GM12878 (cell line): ENCODE data around the gene DIP2C. TPM values are rescaled to one million over a fixed set of nuclear protein-coding genes. Genes with fewer than 3 reads are reported as not detected.

Experiments
- ATAC-seq: fragments of 200-7000 bp; cut with Tn5 transposase; 3 replicates; pipeline ENCODE4 v1.9.1; 2020; ENCODE audit warnings: mild to moderate bottlenecking, moderate library complexity
- BruUV-seq: library from RNA; stranded (reverse); fragments of 400-500 nt; replicated peaks from 2 replicates; lab custom pipeline; 2021; lab: Mats Ljungman, UMichigan
- CTCF ChIA-PET: fragments of 300-600 bp; sonication (Branson Sonifier 250); formaldehyde crosslinking; extraction: SDS; loops from one replicate; lab custom pipeline; 2021; ENCODE audit warnings: inconsistent platforms; lab: Yijun Ruan, JAX
- POLR2A ChIA-PET: fragments of 350-600 bp; formaldehyde crosslinking; extraction: SDS; loops from one replicate; lab custom pipeline; 2021; ENCODE audit warnings: inconsistent platforms; lab: Charles Lee
- RAD21 ChIA-PET: fragments of 300-600 bp; sonication (Branson Sonifier 250); formaldehyde crosslinking; loops from one replicate; lab custom pipeline; 2023; ENCODE audit warnings: antibody characterized with exemption; ENCODE audit not compliant: unreplicated experiment; lab: Charles Lee
- SMC1A ChIA-PET: fragments of 300-600 bp; sonication (Branson Sonifier 250); formaldehyde crosslinking; loops from one replicate; lab custom pipeline; 2023; ENCODE audit not compliant: unreplicated experiment, uncharacterized antibody; lab: Charles Lee
- DNase-seq: peaks from one replicate; pipeline ENCODE4 v3.0.0-alpha.2; 2011; ENCODE audit warnings: low read depth, low spot score
- FAIRE-seq: peaks from 3 replicates; lab custom pipeline; 2011; peaks lifted over from hg19 to GRCh38; lab: Jason Lieb, UNC
- H2AFZ ChIP-seq: 2 replicates; pipeline ENCODE4 v1.6.0; 2011; ENCODE audit warnings: low read depth, low read length, control low read depth; ENCODE audit not compliant: control insufficient read depth
- H3K27ac ChIP-seq: 2 replicates; pipeline ENCODE4 v1.5.1; 2011; ENCODE audit warnings: control low read depth; ENCODE audit not compliant: control insufficient read depth, insufficient read depth
- H3K27me3 ChIP-seq, 2 experiments: replicated peaks in 1 of 2; 2 replicates each; pipeline versions ENCODE4 v1.6.0 to v1.6.1; 2011; ENCODE audit warnings: low read length in 1 of 2; ENCODE audit not compliant: control insufficient read depth in 2 of 2, insufficient read depth in 2 of 2
- H3K36me3 ChIP-seq, 2 experiments: 2 replicates each; pipeline ENCODE4 v1.5.1; 2011; ENCODE audit warnings: low read length in 1 of 2; ENCODE audit not compliant: control insufficient read depth in 2 of 2, insufficient read depth in 2 of 2
- H3K4me1 ChIP-seq: 2 replicates; pipeline ENCODE4 v1.6.1; 2011; ENCODE audit warnings: mild to moderate bottlenecking, low read length, moderate library complexity, mixed read lengths; ENCODE audit not compliant: control insufficient read depth, insufficient read depth
- H3K4me2 ChIP-seq: 2 replicates; pipeline ENCODE4 v1.6.0; 2011; ENCODE audit warnings: control low read depth; ENCODE audit not compliant: control insufficient read depth, insufficient read depth
- H3K4me3 ChIP-seq: fragments of 200-600 bp; sonication (generic); 2 replicates; pipeline ENCODE4 v1.5.1; 2016
- H3K79me2 ChIP-seq: 2 replicates; pipeline ENCODE4 v1.6.0; 2011; ENCODE audit warnings: low read length; ENCODE audit not compliant: control insufficient read depth, insufficient read depth
- H3K9ac ChIP-seq: 2 replicates; pipeline ENCODE4 v1.8.0; 2011; ENCODE audit warnings: low read length, control low read depth, mixed read lengths; ENCODE audit not compliant: control insufficient read depth, insufficient read depth
- H3K9me3 ChIP-seq: replicated peaks from 3 replicates; pipeline ENCODE4 v1.5.1; 2011; ENCODE audit warnings: mild to moderate bottlenecking, low read length; ENCODE audit not compliant: control insufficient read depth, insufficient read depth
- H4K20me1 ChIP-seq: 2 replicates; pipeline ENCODE4 v1.6.0; 2011; ENCODE audit not compliant: control insufficient read depth, insufficient read depth
- BCL11A ChIP-seq: IDR thresholded peaks from 2 replicates; pipeline ENCODE4 v1.6.1; 2011; ENCODE audit warnings: low read depth, low read length
- CBFB ChIP-seq: IDR thresholded peaks from 2 replicates; pipeline ENCODE4 v1.6.1; 2016; ENCODE audit warnings: antibody characterized with exemption, low read depth
- EP300 ChIP-seq, 2 experiments: fragments of 150-350 bp in 1 of 2; IDR thresholded peaks; 2 replicates each; pipeline ENCODE4 v1.6.1; 2011 to 2012; ENCODE audit warnings: low read depth in 2 of 2, low read length in 2 of 2, borderline replicate concordance in 1 of 2, improper control_type of control experiment in 1 of 2, inconsistent platforms in 1 of 2; ENCODE audit not compliant: control insufficient read depth in 1 of 2
- HCFC1 ChIP-seq: fragments of 150-350 bp; IDR thresholded peaks from 2 replicates; pipeline ENCODE4 v1.6.1; 2014; ENCODE audit warnings: low read length
- IKZF2 ChIP-seq, 2 experiments: fragments of 450-650 bp; IDR thresholded peaks; 2 replicates each; pipeline ENCODE4 v1.6.1; 2017; ENCODE audit warnings: mild to moderate bottlenecking in 2 of 2, moderate library complexity in 2 of 2
- JUNB ChIP-seq: IDR thresholded peaks from 2 replicates; pipeline ENCODE4 v1.6.1; 2016; ENCODE audit warnings: antibody characterized with exemption, mild to moderate bottlenecking
- MTA2 ChIP-seq: fragments of 450-650 bp; IDR thresholded peaks from 2 replicates; pipeline ENCODE4 v1.6.1; 2016; ENCODE audit warnings: low read depth, mild to moderate bottlenecking, moderate library complexity
- NFYB ChIP-seq: IDR thresholded peaks from 2 replicates; pipeline ENCODE4 v1.6.1; 2011; ENCODE audit warnings: low read depth, mild to moderate bottlenecking, low read length, improper control_type of control experiment, moderate library complexity; ENCODE audit not compliant: insufficient read depth
- RBBP5 ChIP-seq: fragments of 200-600 bp; sonication (generic); conservative IDR thresholded peaks from 2 replicates; pipeline ENCODE4 v1.6.1; 2016
- SMAD1 ChIP-seq: fragments of 450-650 bp; IDR thresholded peaks from 2 replicates; pipeline ENCODE4 v1.6.1; 2018; ENCODE audit warnings: mild to moderate bottlenecking, low read depth; ENCODE audit not compliant: partially characterized antibody
- SPI1 ChIP-seq: IDR thresholded peaks from 2 replicates; pipeline ENCODE4 v1.6.1; 2011; ENCODE audit warnings: low read depth, mild to moderate bottlenecking, low read length, moderate library complexity, borderline replicate concordance; ENCODE audit not compliant: insufficient read depth
- ZNF217 ChIP-seq: fragments of 450-650 bp; IDR thresholded peaks from 2 replicates; pipeline ENCODE4 v1.6.1; 2017; ENCODE audit warnings: antibody characterized with exemption, mild to moderate bottlenecking
- WGBS: methylation state at CpG from one replicate; pipeline ENCODE4 v1.1.6; 2016; ENCODE audit warnings: low lambda C conversion rate; ENCODE audit not compliant: insufficient replicate concordance, insufficient coverage; ENCODE audit errors: missing lambda C conversion rate; 5-methylcytosine and 5-hydroxymethylcytosine counted together
- in situ Hi-C: fragments of 300-500 bp; cut with MboI; formaldehyde crosslinking; loops from 9 replicates; pipeline ENCODE4 v1.14.3; 2018; ENCODE audit warnings: mixed read lengths
- intact Hi-C: fragments of 100-400 bp; cut with micrococcal nuclease; formaldehyde crosslinking; loops from one replicate; pipeline ENCODE4 v1.14.2; 2022; ENCODE audit not compliant: unreplicated experiment
- polyA plus RNA-seq, 11 experiments: library from polyadenylated mRNA; depleted of rRNA in 4 of 11; unstranded in 6 of 11; stranded (reverse) in 5 of 11; fragments of >200 nt; fragmentation: Nextera tagmentation in 4 of 11; fragmentation: Illumina TruSeq in 1 of 11; extraction: Ambion mirVana in 4 of 11; extraction: Trizol in 1 of 11; gene quantifications; 1 replicate in 1 of 11; 2 replicates in 10 of 11; pipeline versions ENCODE4 v1.2.1 to v1.2.3, GENCODE V29; 2011 to 2016; ENCODE audit warnings: inconsistent platforms in 2 of 11, missing spikeins in 2 of 11, low read depth in 1 of 11
- total RNA-seq, 4 experiments: library from RNA; depleted of rRNA in 3 of 4; stranded (reverse); fragments of >200 nt in 3 of 4; fragmentation: Illumina TruSeq in 1 of 4; extraction: Trizol in 1 of 4; gene quantifications; 2 replicates each; pipeline versions ENCODE4 v1.2.1 to v1.2.3, GENCODE V29; 2013 to 2021
- TF ChIP-seq, protein P1 (sequence below): IDR thresholded peaks from 2 replicates; pipeline ENCODE4 v1.6.1; 2012; ENCODE audit warnings: improper control_type of control experiment, low read depth, low read length; ENCODE audit not compliant: insufficient replicate concordance
- TF ChIP-seq, protein P2 (sequence below): fragments of 450-650 bp; IDR thresholded peaks from 2 replicates; pipeline ENCODE4 v1.6.1; 2017; ENCODE audit warnings: mild to moderate bottlenecking, moderate library complexity

The DIP2C gene
- total and polyA plus RNA-seq, 10 of the 15 experiments (the other 5 are each of a cell fraction or from before 2014, with no cell fraction given) = 0.01 to 0.10 (median 0.06) TPM

DNA sequence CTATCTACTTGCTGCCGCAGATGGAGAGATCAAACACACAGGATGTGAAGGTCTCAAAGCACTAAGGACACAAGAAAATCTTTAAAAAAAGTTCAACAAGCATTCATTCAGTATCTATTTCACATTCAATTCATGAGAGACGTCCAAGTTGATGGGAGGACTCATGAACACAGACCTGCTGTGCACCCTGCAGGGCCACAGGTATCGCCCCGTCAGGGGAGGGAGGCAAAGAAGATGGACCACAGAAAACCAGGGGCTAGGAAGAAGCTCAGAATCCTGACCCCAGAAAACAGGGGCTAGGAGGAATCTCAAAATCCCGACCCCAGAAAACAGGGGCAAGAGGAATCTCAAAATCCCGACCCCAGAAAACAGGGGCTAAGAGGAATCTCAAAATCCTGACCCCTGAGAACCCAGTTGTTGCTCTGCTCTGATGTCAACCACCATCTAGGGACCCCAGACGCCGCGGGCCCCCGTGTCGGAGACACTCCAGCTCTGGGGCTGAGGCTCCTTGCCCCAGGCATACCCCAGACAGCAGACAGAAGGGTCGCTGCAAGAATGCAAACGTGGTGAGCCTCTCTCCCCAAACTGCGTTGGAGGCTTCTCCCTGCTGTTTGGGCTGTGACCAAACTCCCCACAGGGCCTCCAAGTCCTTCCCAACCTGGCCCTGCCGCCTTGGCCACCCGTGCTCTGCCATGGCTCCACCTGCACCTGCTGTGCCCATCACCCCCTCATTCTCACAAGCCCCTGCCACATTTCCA, 197.6 kb downstream of the DIP2C start:
- H4K20me1 ChIP-seq = no peaks in the 10 kb centered on the region
- ChIA-PET SMC1A (no interaction called here), RAD21 (no interaction called here), CTCF (no interaction called here), POLR2A (no interaction called here)
- DNase-seq = no peak
- FAIRE-seq = no peak
- no peak overlapping the region for H3K4me3 ChIP-seq
- no peak for ATAC-seq
- H3K27ac ChIP-seq = no peak overlapping the region
- no peak overlapping the region for H2AFZ ChIP-seq
- in situ Hi-C loops = no loop called here
- H3K4me1 ChIP-seq = no peaks in the 10 kb centered on the region
- H3K9me3 ChIP-seq = no peaks in the 10 kb centered on the region
- no peaks in the 10 kb centered on the region for H3K79me2 ChIP-seq
- H3K9ac ChIP-seq = no peak overlapping the region
- WGBS = 32% methylated on average over 15 of the region's 16 CpGs
- peaks cover 2 to 11% of the 10 kb centered on the region in 2 experiments; a peak in 3 of 4 replicates for H3K27me3 ChIP-seq
- H3K36me3 ChIP-seq = no peaks in the 10 kb centered on the region
- intact Hi-C loops = no loop called here
- no peak for TF ChIP-seq MTA2
- no peak for TF ChIP-seq EP300 (IDR thresholded peaks at IDR 0.05; ENCODE audit: borderline replicate concordance in 1 of 2, control insufficient read depth in 1 of 2, low read depth in 2 of 2, low read length in 2 of 2)
- no peak for TF ChIP-seq CBFB
- TF ChIP-seq RBBP5 = no peak
- no peak for TF ChIP-seq NFYB
- no peak for TF ChIP-seq BCL11A
- TF ChIP-seq, protein P1, sequence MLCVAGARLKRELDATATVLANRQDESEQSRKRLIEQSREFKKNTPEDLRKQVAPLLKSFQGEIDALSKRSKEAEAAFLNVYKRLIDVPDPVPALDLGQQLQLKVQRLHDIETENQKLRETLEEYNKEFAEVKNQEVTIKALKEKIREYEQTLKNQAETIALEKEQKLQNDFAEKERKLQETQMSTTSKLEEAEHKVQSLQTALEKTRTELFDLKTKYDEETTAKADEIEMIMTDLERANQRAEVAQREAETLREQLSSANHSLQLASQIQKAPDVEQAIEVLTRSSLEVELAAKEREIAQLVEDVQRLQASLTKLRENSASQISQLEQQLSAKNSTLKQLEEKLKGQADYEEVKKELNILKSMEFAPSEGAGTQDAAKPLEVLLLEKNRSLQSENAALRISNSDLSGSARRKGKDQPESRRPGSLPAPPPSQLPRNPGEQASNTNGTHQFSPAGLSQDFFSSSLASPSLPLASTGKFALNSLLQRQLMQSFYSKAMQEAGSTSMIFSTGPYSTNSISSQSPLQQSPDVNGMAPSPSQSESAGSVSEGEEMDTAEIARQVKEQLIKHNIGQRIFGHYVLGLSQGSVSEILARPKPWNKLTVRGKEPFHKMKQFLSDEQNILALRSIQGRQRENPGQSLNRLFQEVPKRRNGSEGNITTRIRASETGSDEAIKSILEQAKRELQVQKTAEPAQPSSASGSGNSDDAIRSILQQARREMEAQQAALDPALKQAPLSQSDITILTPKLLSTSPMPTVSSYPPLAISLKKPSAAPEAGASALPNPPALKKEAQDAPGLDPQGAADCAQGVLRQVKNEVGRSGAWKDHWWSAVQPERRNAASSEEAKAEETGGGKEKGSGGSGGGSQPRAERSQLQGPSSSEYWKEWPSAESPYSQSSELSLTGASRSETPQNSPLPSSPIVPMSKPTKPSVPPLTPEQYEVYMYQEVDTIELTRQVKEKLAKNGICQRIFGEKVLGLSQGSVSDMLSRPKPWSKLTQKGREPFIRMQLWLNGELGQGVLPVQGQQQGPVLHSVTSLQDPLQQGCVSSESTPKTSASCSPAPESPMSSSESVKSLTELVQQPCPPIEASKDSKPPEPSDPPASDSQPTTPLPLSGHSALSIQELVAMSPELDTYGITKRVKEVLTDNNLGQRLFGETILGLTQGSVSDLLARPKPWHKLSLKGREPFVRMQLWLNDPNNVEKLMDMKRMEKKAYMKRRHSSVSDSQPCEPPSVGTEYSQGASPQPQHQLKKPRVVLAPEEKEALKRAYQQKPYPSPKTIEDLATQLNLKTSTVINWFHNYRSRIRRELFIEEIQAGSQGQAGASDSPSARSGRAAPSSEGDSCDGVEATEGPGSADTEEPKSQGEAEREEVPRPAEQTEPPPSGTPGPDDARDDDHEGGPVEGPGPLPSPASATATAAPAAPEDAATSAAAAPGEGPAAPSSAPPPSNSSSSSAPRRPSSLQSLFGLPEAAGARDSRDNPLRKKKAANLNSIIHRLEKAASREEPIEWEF = no peak
- no peak for TF ChIP-seq SPI1
- TF ChIP-seq ZNF217 = no peak
- TF ChIP-seq, protein P2, sequence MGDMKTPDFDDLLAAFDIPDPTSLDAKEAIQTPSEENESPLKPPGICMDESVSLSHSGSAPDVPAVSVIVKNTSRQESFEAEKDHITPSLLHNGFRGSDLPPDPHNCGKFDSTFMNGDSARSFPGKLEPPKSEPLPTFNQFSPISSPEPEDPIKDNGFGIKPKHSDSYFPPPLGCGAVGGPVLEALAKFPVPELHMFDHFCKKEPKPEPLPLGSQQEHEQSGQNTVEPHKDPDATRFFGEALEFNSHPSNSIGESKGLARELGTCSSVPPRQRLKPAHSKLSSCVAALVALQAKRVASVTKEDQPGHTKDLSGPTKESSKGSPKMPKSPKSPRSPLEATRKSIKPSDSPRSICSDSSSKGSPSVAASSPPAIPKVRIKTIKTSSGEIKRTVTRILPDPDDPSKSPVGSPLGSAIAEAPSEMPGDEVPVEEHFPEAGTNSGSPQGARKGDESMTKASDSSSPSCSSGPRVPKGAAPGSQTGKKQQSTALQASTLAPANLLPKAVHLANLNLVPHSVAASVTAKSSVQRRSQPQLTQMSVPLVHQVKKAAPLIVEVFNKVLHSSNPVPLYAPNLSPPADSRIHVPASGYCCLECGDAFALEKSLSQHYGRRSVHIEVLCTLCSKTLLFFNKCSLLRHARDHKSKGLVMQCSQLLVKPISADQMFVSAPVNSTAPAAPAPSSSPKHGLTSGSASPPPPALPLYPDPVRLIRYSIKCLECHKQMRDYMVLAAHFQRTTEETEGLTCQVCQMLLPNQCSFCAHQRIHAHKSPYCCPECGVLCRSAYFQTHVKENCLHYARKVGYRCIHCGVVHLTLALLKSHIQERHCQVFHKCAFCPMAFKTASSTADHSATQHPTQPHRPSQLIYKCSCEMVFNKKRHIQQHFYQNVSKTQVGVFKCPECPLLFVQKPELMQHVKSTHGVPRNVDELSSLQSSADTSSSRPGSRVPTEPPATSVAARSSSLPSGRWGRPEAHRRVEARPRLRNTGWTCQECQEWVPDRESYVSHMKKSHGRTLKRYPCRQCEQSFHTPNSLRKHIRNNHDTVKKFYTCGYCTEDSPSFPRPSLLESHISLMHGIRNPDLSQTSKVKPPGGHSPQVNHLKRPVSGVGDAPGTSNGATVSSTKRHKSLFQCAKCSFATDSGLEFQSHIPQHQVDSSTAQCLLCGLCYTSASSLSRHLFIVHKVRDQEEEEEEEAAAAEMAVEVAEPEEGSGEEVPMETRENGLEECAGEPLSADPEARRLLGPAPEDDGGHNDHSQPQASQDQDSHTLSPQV = no peak
- TF ChIP-seq IKZF2 (IDR thresholded peaks at IDR 0.05) = no peak
- no peak for TF ChIP-seq HCFC1
- no peak for TF ChIP-seq SMAD1
- no peak for TF ChIP-seq JUNB
- H3K4me2 ChIP-seq = no peak overlapping the region
- no TSS peak for BruUV-seq
